ENCODE measurements around the gene CEACAM19.
A peak's percentile ranks its signal among the peaks of the same experiment; 100 is the strongest.
"Not testable (repeated sequence)": the region's sequence is repeated elsewhere in the genome, so short reads cannot be mapped to it uniquely, and the experiment has no call there.

The CEACAM19 gene

GRCh38 chr19:44671400-44671799, at the start of gene CEACAM19:
Gene CEACAM19 (plus strand): TSS chr19:44671482. CDS start chr19:44671932, 450 bp downstream.
- TF ChIP-seq CTCF (conservative IDR thresholded peaks at IDR 0.05; ENCODE audit: control insufficient read depth, insufficient read depth, low read depth, low read length) = no peak
- DNase-seq (ENCODE audit: low read depth) = peak; percentile 14
- no peak within 1 kb of the TSS for H3K4me3 ChIP-seq (ENCODE audit: control insufficient read depth, low read depth, low read length)

GRCh38 chr19:44623080-44623479, 48.2 kb upstream of the CEACAM19 start:
- DNase-seq (ENCODE audit: low read depth) = peak; percentile 32
- H3K4me3 ChIP-seq (ENCODE audit: control insufficient read depth, low read depth, low read length) = no peak overlapping the region
- no peak for TF ChIP-seq CTCF (conservative IDR thresholded peaks at IDR 0.05; ENCODE audit: control insufficient read depth, insufficient read depth, low read depth, low read length)

- no peak overlapping the region for H3K4me3 ChIP-seq (ENCODE audit: control insufficient read depth, low read depth, low read length)
- no peak for DNase-seq (ENCODE audit: low read depth)
- no peak for TF ChIP-seq CTCF (conservative IDR thresholded peaks at IDR 0.05; ENCODE audit: control insufficient read depth, insufficient read depth, low read depth, low read length)
These were observed 47.7 kb upstream of the CEACAM19 start for GRCh38 chr19:44623626-44624025.

GRCh38 chr19:44624840-44625354, 46.4 kb upstream of the CEACAM19 start:
- TF ChIP-seq CTCF (conservative IDR thresholded peaks at IDR 0.05; ENCODE audit: control insufficient read depth, insufficient read depth, low read depth, low read length) = no peak
- H3K4me3 ChIP-seq (ENCODE audit: control insufficient read depth, low read depth, low read length) = no peak overlapping the region
- DNase-seq (ENCODE audit: low read depth) = no peak

- H3K4me3 ChIP-seq (ENCODE audit: control insufficient read depth, low read depth, low read length); DNase-seq (ENCODE audit: low read depth): not testable (repeated sequence)
These were observed 45.6 kb upstream of the CEACAM19 start for GRCh38 chr19:44625637-44626036.

GRCh38 chr19:44626048-44626624, 45.1 kb upstream of the CEACAM19 start:
- peak; percentile 94 for DNase-seq (ENCODE audit: low read depth)
- no peak overlapping the region for H3K4me3 ChIP-seq (ENCODE audit: control insufficient read depth, low read depth, low read length)
- TF ChIP-seq CTCF (conservative IDR thresholded peaks at IDR 0.05; ENCODE audit: control insufficient read depth, insufficient read depth, low read depth, low read length) = no peak

- DNase-seq (ENCODE audit: low read depth) = no peak
- no peak overlapping the region for H3K4me3 ChIP-seq (ENCODE audit: control insufficient read depth, low read depth, low read length)
- no peak for TF ChIP-seq CTCF (conservative IDR thresholded peaks at IDR 0.05; ENCODE audit: control insufficient read depth, insufficient read depth, low read depth, low read length)
These were observed 43.7 kb upstream of the CEACAM19 start for GRCh38 chr19:44627631-44628030.
